Measurements from ENCODE around the gene ZDHHC1.
"Not testable (repeated sequence)": the region's sequence is repeated elsewhere in the genome, so short reads cannot be mapped to it uniquely, and the experiment has no call there.

ZDHHC1 gene

DNA sequence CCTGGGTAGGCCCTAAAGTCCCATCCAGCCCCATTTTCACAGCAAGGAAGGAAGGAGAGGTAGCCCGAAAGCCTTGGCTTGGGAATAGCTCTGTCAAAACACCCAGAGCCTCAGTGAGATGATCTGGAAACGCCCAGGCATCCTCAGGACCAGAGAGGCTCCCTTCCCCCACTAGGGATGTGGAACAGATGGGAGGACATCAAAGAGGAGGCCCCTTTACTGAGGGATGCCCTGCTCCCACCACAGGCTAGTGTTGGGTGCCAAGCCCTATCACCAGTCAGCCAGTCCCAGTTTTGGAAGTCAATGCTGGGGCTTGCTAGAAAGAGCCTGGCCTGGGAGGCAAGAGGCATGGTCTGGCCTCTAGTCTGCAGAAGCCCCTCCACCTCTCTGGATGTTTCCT, 27.7 kb downstream of the ZDHHC1 start:
- Histone ChIP-seq H3K9me3 (ENCODE audit: low read length) (no peaks in the 10 kb centered on the region), H3K36me3 (ENCODE audit: insufficient read depth, low read length) (no peaks in the 10 kb centered on the region), H3K27ac (ENCODE audit: low read depth, low read length) (no peak overlapping the region), H3K4me3 (ENCODE audit: low read depth in 1 of 2, low read length in 2 of 2) (no peak overlapping the region), H3K27me3 (ENCODE audit: control insufficient read depth in 1 of 2, insufficient read depth in 2 of 2, low read length in 2 of 2) (peaks cover 0 to 8% of the 10 kb centered on the region in 2 donors), H3K4me1 (ENCODE audit: insufficient read depth, low read length) (peaks cover 34% of the 10 kb centered on the region), H3K9ac (ENCODE audit: low read length) (no peak overlapping the region)

- H3K36me3 ChIP-seq (ENCODE audit: insufficient read depth, low read length), result no peaks in the 10 kb centered on the region
- peaks cover 30% of the 10 kb centered on the region for H3K4me1 ChIP-seq (ENCODE audit: insufficient read depth, low read length)
- H3K27me3 ChIP-seq (ENCODE audit: control insufficient read depth in 1 of 2, insufficient read depth in 2 of 2, low read length in 2 of 2), result peaks cover 0 to 6% of the 10 kb centered on the region in 2 donors
- no peak overlapping the region for H3K4me3 ChIP-seq (ENCODE audit: low read depth in 1 of 2, low read length in 2 of 2)
- H3K9me3 ChIP-seq (ENCODE audit: low read length), result no peaks in the 10 kb centered on the region
- no peak overlapping the region for H3K9ac ChIP-seq (ENCODE audit: low read length)
- no peak overlapping the region for H3K27ac ChIP-seq (ENCODE audit: low read depth, low read length)
These were observed 28.1 kb downstream of the ZDHHC1 start for GRCh38 chr16:67388191-67388590.

GRCh38 chr16:67387479-67388079, 28.7 kb downstream of the ZDHHC1 start:
- Histone ChIP-seq H3K9ac (ENCODE audit: low read length) (no peak overlapping the region), H3K27me3 (ENCODE audit: control insufficient read depth in 1 of 2, insufficient read depth in 2 of 2, low read length in 2 of 2) (no peaks in the 10 kb centered on the region), H3K27ac (ENCODE audit: low read depth, low read length) (no peak overlapping the region), H3K4me1 (ENCODE audit: insufficient read depth, low read length) (peaks cover 24% of the 10 kb centered on the region), H3K36me3 (ENCODE audit: insufficient read depth, low read length) (no peaks in the 10 kb centered on the region), H3K4me3 (ENCODE audit: low read depth in 1 of 2, low read length in 2 of 2) (no peak overlapping the region), H3K9me3 (ENCODE audit: low read length) (no peaks in the 10 kb centered on the region)

GRCh38 chr16:67386861-67387455, 29.3 kb downstream of the ZDHHC1 start:
- Histone ChIP-seq H3K36me3 (ENCODE audit: insufficient read depth, low read length) (no peaks in the 10 kb centered on the region), H3K4me1 (ENCODE audit: insufficient read depth, low read length) (peaks cover 18% of the 10 kb centered on the region), H3K9ac (ENCODE audit: low read length) (no peak overlapping the region), H3K9me3 (ENCODE audit: low read length) (no peaks in the 10 kb centered on the region), H3K27ac (ENCODE audit: low read depth, low read length) (no peak overlapping the region), H3K27me3 (ENCODE audit: control insufficient read depth in 1 of 2, insufficient read depth in 2 of 2, low read length in 2 of 2) (no peaks in the 10 kb centered on the region), H3K4me3 (ENCODE audit: low read depth in 1 of 2, low read length in 2 of 2) (no peak overlapping the region)

DNA sequence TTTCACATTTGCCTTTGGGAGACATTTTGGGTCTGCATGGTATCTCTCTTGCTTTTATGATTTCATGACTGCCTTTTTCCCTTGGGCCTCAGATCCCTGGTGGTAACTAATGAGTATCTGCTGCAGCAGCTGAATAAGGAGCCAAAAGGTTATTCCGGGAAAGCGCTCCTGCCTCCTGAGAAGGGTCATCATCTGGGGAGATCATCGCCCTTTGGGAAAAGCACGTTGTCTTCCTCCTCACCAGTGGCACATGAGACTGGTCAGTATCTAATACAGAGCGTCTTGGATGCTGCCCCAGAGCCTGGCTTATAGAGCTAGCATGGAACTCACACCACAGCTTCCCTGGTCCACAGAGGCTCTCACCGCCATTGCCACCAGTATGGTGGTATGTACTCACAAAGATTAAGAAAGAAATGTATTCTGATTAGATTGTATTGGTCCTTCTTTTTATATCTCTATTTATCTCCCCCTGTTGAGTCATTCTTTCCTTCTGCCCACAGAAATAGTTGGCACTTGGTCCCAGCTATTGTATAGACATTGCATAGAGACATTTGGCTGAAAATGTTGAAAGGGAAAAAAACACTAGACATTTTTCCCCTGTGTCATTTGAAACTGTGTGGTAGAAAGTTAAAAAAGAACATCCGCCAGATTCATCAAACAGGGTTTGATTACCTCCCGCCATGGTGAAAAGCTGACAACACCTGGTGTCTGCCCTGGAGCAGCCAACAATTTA, 31.3 kb downstream of the ZDHHC1 start:
- no peak overlapping the region for H3K9ac ChIP-seq (ENCODE audit: low read length)
- H3K9me3 ChIP-seq (ENCODE audit: low read length), result no peaks in the 10 kb centered on the region
- no peak overlapping the region for H3K4me3 ChIP-seq (ENCODE audit: low read depth in 1 of 2, low read length in 2 of 2)
- no peak overlapping the region for H3K27ac ChIP-seq (ENCODE audit: low read depth, low read length)
- peaks cover 2% of the 10 kb centered on the region for H3K4me1 ChIP-seq (ENCODE audit: insufficient read depth, low read length)
- H3K36me3 ChIP-seq (ENCODE audit: insufficient read depth, low read length), result no peaks in the 10 kb centered on the region
- no peaks in the 10 kb centered on the region for H3K27me3 ChIP-seq (ENCODE audit: control insufficient read depth in 1 of 2, insufficient read depth in 2 of 2, low read length in 2 of 2)

- H3K9ac ChIP-seq (ENCODE audit: low read length), result no peak overlapping the region
- H3K9me3 ChIP-seq (ENCODE audit: low read length), result no peaks in the 10 kb centered on the region
- no peak overlapping the region for H3K27ac ChIP-seq (ENCODE audit: low read depth, low read length)
- no peaks in the 10 kb centered on the region for H3K36me3 ChIP-seq (ENCODE audit: insufficient read depth, low read length)
- no peaks in the 10 kb centered on the region for H3K4me1 ChIP-seq (ENCODE audit: insufficient read depth, low read length)
- no peaks in the 10 kb centered on the region for H3K27me3 ChIP-seq (ENCODE audit: control insufficient read depth in 1 of 2, insufficient read depth in 2 of 2, low read length in 2 of 2)
- H3K4me3 ChIP-seq (ENCODE audit: low read depth in 1 of 2, low read length in 2 of 2), result no peak overlapping the region
These were observed 33.0 kb downstream of the ZDHHC1 start for GRCh38 chr16:67383284-67383683.

DNA sequence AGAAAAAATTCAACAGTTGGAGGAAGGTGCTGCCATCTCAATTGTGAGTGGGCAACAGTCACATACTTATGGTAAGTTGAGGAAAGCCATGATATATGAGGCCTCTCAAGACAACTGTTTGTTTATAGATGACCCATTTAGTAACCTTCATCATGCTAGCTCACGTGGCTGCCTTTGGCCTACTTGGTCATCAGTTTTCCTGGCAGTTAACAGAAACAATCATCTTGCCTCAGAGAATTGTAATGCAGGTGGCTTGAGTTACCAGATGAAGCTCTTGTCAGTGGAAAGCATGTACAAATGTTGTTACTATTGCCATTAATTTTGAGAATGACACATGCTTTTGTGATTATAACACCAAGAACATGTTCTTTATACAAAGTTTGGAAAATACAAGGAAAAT, 37.6 kb downstream of the ZDHHC1 start:
- Histone ChIP-seq H3K36me3 (ENCODE audit: insufficient read depth, low read length) (no peaks in the 10 kb centered on the region), H3K9ac (ENCODE audit: low read length) (no peak overlapping the region), H3K27ac (ENCODE audit: low read depth, low read length) (no peak overlapping the region), H3K4me1 (ENCODE audit: insufficient read depth, low read length) (no peaks in the 10 kb centered on the region), H3K4me3 (ENCODE audit: low read depth in 1 of 2, low read length in 2 of 2) (no peak overlapping the region), H3K27me3 (ENCODE audit: control insufficient read depth in 1 of 2, insufficient read depth in 2 of 2, low read length in 2 of 2) (no peaks in the 10 kb centered on the region), H3K9me3 (ENCODE audit: low read length) (no peaks in the 10 kb centered on the region)

GRCh38 chr16:67376012-67376411, 40.3 kb downstream of the ZDHHC1 start:
- not testable (repeated sequence) for H3K9me3 ChIP-seq (ENCODE audit: low read length); H3K27me3 ChIP-seq (ENCODE audit: control insufficient read depth in 1 of 2, insufficient read depth in 2 of 2, low read length in 2 of 2); H3K36me3 ChIP-seq (ENCODE audit: insufficient read depth, low read length); H3K27ac ChIP-seq (ENCODE audit: low read depth, low read length); H3K4me1 ChIP-seq (ENCODE audit: insufficient read depth, low read length); H3K4me3 ChIP-seq (ENCODE audit: low read depth in 1 of 2, low read length in 2 of 2); H3K9ac ChIP-seq (ENCODE audit: low read length)

DNA sequence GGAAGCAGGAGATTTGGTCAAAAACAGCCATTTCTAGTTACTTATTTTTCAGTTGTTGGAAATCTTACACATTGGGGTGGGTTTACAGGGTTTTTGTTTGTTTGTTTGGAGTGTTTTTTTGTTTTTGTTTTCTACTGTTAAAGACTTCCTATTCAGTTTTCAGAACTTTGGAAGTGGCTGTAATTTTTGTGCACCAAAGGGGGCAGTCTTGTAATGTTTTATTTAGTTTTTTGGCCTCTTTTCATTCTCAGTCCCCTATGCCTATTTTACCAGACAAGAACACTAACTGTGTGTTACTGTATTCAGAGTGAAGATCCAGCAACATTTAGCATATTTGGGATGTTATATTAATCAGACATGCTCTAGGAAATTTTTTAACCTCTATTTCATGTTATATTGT, 43.6 kb downstream of the ZDHHC1 start:
- Histone ChIP-seq H3K4me1 (ENCODE audit: insufficient read depth, low read length) (no peaks in the 10 kb centered on the region), H3K4me3 (ENCODE audit: low read depth in 1 of 2, low read length in 2 of 2) (no peak overlapping the region), H3K36me3 (ENCODE audit: insufficient read depth, low read length) (no peaks in the 10 kb centered on the region), H3K9me3 (ENCODE audit: low read length) (no peaks in the 10 kb centered on the region), H3K27me3 (ENCODE audit: control insufficient read depth in 1 of 2, insufficient read depth in 2 of 2, low read length in 2 of 2) (no peaks in the 10 kb centered on the region), H3K9ac (ENCODE audit: low read length) (no peak overlapping the region), H3K27ac (ENCODE audit: low read depth, low read length) (no peak overlapping the region)

GRCh38 chr16:67370661-67371060, 45.6 kb downstream of the ZDHHC1 start:
- H3K4me3 ChIP-seq (ENCODE audit: low read depth in 1 of 2, low read length in 2 of 2), result no peak overlapping the region
- no peaks in the 10 kb centered on the region for H3K9me3 ChIP-seq (ENCODE audit: low read length)
- no peaks in the 10 kb centered on the region for H3K36me3 ChIP-seq (ENCODE audit: insufficient read depth, low read length)
- H3K27ac ChIP-seq (ENCODE audit: low read depth, low read length), result no peak overlapping the region
- H3K4me1 ChIP-seq (ENCODE audit: insufficient read depth, low read length), result no peaks in the 10 kb centered on the region
- H3K9ac ChIP-seq (ENCODE audit: low read length), result no peak overlapping the region
- no peaks in the 10 kb centered on the region for H3K27me3 ChIP-seq (ENCODE audit: control insufficient read depth in 1 of 2, insufficient read depth in 2 of 2, low read length in 2 of 2)

GRCh38 chr16:67364600-67365235, 51.6 kb downstream of the ZDHHC1 start:
- H3K9ac ChIP-seq (ENCODE audit: low read length), result no peak overlapping the region
- no peaks in the 10 kb centered on the region for H3K27me3 ChIP-seq (ENCODE audit: control insufficient read depth in 1 of 2, insufficient read depth in 2 of 2, low read length in 2 of 2)
- H3K27ac ChIP-seq (ENCODE audit: low read depth, low read length), result no peak overlapping the region
- H3K36me3 ChIP-seq (ENCODE audit: insufficient read depth, low read length), result no peaks in the 10 kb centered on the region
- H3K4me1 ChIP-seq (ENCODE audit: insufficient read depth, low read length), result no peaks in the 10 kb centered on the region
- no peak overlapping the region for H3K4me3 ChIP-seq (ENCODE audit: low read depth in 1 of 2, low read length in 2 of 2)
- H3K9me3 ChIP-seq (ENCODE audit: low read length), result no peaks in the 10 kb centered on the region

Measured in muscle layer of colon (tissue), 2 donors.